ENCODE data around the gene HOXA10. TPM values are rescaled to one million over a fixed set of nuclear protein-coding genes. Genes with fewer than 3 reads are reported as not detected.

Gene HOXA10
- total RNA-seq, 1 donor from 2014 or later = 0.12 TPM

GRCh38 chr7:27165996-27166530, 8.1 kb downstream of the HOXA10 start:
- H3K27ac Mint-ChIP-seq (ENCODE audit: unreplicated experiment) = no peak overlapping the region
- no peak for DNase-seq (ENCODE audit: low spot score)
- peaks cover 73% of the 10 kb centered on the region for H3K27me3 Mint-ChIP-seq (ENCODE audit: low read depth)
- H3K4me1 Mint-ChIP-seq (ENCODE audit: low read depth) = peaks cover 10% of the 10 kb centered on the region
- no peaks in the 10 kb centered on the region for H3K9me3 Mint-ChIP-seq (ENCODE audit: low read depth)
- H3K36me3 Mint-ChIP-seq (ENCODE audit: low read depth) = peaks cover 4% of the 10 kb centered on the region
- TF ChIP-seq CTCF (IDR thresholded peaks at IDR 0.05) = no peak
- no peak overlapping the region for H3K4me3 Mint-ChIP-seq (ENCODE audit: unreplicated experiment)

DNA sequence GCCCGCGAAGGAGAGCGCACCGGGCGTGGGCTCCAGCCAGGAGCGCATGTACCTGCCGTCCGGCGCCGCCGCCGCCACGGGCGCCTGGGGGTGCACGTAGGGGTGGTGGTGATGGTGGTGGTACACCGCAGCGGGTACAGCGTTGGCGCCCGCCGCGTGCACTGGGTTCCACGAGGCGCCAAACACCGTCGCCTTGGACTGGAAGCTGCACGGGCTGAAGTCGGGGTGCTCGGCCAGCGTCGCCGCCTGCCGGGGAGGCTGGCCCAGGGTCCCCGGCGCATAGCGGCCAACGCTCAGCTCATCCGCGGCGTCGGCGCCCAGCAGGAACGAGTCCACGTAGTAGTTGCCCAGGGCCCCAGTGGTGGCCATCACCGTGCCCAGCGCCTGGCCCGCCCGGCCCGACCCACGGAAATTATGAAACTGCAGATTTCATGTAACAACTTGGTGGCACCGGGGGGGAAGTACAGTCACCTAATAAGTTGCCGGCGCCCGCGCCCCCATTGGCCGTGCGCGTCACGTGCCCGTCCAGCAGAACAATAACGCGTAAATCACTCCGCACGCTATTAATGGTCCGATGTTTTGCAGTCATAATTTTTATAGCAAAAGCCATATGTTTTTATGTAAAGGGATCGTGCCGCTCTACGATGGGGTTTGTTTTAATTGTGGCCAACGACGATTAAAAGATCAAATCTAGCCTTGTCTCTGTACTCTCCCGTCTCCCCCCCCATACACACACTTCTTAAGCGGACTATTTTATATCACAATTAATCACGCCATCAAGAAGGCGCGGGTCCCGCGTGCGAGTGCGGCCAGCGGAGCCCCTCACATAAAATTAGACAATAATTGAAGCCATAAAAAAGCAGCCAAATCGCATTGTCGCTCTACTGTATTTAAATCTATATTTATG, 8.8 kb downstream of the HOXA10 start, which contains the start of gene HOXA9:
TSS of gene HOXA9 (minus strand) at position 449 of the 907 bp plus-strand sequence. CDS start at position 369, 80 bp downstream.
- H3K4me3 Mint-ChIP-seq (ENCODE audit: unreplicated experiment) = no peak within 1 kb of the TSS
- peaks cover 4% of the 10 kb centered on the region for H3K36me3 Mint-ChIP-seq (ENCODE audit: low read depth)
- H3K4me1 Mint-ChIP-seq (ENCODE audit: low read depth) = peaks cover 12% of the 10 kb centered on the region
- no peaks in the 10 kb centered on the region for H3K9me3 Mint-ChIP-seq (ENCODE audit: low read depth)
- H3K27me3 Mint-ChIP-seq (ENCODE audit: low read depth) = peaks cover 70% of the 10 kb centered on the region
- no peak for TF ChIP-seq CTCF (IDR thresholded peaks at IDR 0.05)
- DNase-seq (ENCODE audit: low spot score) = peak; percentile 72
- H3K27ac Mint-ChIP-seq (ENCODE audit: unreplicated experiment) = no peak within 1 kb of the TSS

DNA sequence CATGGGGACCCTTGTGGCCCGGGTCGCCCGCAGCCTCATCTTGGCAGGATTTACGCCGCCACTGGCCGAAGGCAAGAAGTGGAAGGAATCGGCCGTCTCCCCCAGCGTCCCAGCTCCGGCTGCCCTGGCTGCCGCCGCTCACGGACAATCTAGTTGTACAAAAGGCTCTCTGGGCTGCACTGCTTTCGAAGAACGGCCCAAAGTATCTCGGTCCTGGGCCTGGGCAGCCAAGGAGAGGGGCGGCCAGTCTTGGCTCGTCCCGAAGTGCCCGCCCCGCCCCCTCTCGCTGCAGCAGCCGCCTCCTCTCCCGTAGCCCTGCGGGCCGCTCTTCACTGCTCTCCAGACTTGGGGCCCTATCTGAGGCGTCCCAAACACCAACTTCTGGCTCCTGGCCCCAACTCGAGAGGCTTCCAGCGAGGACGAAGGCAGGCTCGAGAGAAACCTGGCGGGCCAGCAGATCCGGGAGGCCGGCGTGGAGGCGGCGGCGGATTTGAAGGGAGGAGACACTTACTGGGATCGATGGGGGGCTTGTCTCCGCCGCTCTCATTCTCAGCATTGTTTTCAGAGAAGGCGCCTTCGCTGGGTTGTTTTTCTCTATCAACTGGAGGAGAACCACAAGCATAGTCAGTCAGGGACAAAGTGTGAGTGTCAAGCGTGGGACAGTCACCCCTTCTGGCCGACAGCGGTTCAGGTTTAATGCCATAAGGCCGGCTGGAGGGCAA, 9.6 kb downstream of the HOXA10 start:
- no peak overlapping the region for H3K4me3 Mint-ChIP-seq (ENCODE audit: unreplicated experiment)
- DNase-seq (ENCODE audit: low spot score) = peak; percentile 74
- peaks cover 10% of the 10 kb centered on the region for H3K4me1 Mint-ChIP-seq (ENCODE audit: low read depth)
- no peak for TF ChIP-seq CTCF (IDR thresholded peaks at IDR 0.05)
- no peak overlapping the region for H3K27ac Mint-ChIP-seq (ENCODE audit: unreplicated experiment)
- H3K36me3 Mint-ChIP-seq (ENCODE audit: low read depth) = peaks cover 4% of the 10 kb centered on the region
- H3K27me3 Mint-ChIP-seq (ENCODE audit: low read depth) = peaks cover 70% of the 10 kb centered on the region
- no peaks in the 10 kb centered on the region for H3K9me3 Mint-ChIP-seq (ENCODE audit: low read depth)

GRCh38 chr7:27164045-27164366, 10.1 kb downstream of the HOXA10 start:
- peaks cover 9% of the 10 kb centered on the region for H3K4me1 Mint-ChIP-seq (ENCODE audit: low read depth)
- H3K27me3 Mint-ChIP-seq (ENCODE audit: low read depth) = peaks cover 73% of the 10 kb centered on the region
- no peak overlapping the region for H3K4me3 Mint-ChIP-seq (ENCODE audit: unreplicated experiment)
- no peak for DNase-seq (ENCODE audit: low spot score)
- H3K27ac Mint-ChIP-seq (ENCODE audit: unreplicated experiment) = no peak overlapping the region
- TF ChIP-seq CTCF (IDR thresholded peaks at IDR 0.05) = peak; percentile 48
- H3K9me3 Mint-ChIP-seq (ENCODE audit: low read depth) = no peaks in the 10 kb centered on the region
- peaks cover 4% of the 10 kb centered on the region for H3K36me3 Mint-ChIP-seq (ENCODE audit: low read depth)

Data from chondrocyte (in vitro differentiated cells).